PFSK-1 (cell line): ENCODE measurements around the gene SLIT3.

Experiments used
- FOXP2 ChIP-seq: optimal IDR thresholded peaks from 2 replicates; pipeline ENCODE3; 2011; ENCODE audit warnings: borderline replicate concordance, control low read depth, inconsistent platforms; ENCODE audit not compliant: insufficient read depth; ENCODE audit errors: extremely low read length, extremely low read depth
- POLR2AphosphoS5 ChIP-seq: IDR thresholded peaks from 2 replicates; pipeline ENCODE4 v1.6.1; 2012; ENCODE audit warnings: low read depth, mild to moderate bottlenecking, control low read depth, low read length, moderate library complexity
- TAF1 ChIP-seq: IDR thresholded peaks from 2 replicates; pipeline ENCODE4 v1.6.1; 2012; ENCODE audit warnings: low read length, control low read depth, borderline replicate concordance; ENCODE audit not compliant: insufficient read depth
- TF ChIP-seq, protein P1 (sequence below), 2 experiments: IDR thresholded peaks; 2 replicates each; pipeline versions ENCODE4 v1.6.1 to v1.8.0; 2011 to 2012; ENCODE audit warnings: low read depth in 2 of 2, low read length in 2 of 2, control low read depth in 1 of 2, inconsistent platforms in 1 of 2, mild to moderate bottlenecking in 1 of 2, moderate library complexity in 1 of 2; ENCODE audit not compliant: insufficient read depth in 1 of 2

DNA sequence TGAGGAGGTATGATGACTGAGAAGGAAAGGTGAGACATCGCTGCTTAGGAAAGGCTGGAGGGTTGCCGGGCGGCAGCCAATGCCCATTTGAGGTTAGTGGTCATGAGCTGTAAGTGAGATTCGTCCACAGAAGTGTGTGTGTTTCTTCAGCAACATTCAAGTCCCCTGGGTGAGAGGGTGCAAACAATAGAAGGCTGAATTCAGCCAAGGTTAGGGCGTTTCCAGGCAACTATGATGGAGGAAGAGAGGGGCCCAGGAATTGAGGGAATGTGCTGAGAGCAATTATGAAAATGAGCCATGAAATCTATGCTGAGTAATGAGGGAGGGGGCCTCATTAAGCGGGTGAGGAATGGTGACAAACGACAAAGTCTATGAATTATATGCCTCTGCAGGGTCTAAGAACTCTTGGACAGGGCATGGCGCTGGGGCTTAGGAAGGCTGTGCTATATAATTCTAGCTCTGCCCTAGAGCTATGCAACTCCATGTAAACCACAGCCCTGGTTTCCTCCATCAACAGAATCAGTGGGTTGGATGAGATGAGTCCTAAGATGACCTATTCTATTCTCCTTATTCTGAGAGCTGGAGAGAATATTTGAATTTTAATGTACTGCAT is 96.0 kb downstream of the SLIT3 start:
- TF ChIP-seq POLR2AphosphoS5 (no peak), FOXP2 (no peak), TAF1 (no peak)
- TF ChIP-seq, protein P1, sequence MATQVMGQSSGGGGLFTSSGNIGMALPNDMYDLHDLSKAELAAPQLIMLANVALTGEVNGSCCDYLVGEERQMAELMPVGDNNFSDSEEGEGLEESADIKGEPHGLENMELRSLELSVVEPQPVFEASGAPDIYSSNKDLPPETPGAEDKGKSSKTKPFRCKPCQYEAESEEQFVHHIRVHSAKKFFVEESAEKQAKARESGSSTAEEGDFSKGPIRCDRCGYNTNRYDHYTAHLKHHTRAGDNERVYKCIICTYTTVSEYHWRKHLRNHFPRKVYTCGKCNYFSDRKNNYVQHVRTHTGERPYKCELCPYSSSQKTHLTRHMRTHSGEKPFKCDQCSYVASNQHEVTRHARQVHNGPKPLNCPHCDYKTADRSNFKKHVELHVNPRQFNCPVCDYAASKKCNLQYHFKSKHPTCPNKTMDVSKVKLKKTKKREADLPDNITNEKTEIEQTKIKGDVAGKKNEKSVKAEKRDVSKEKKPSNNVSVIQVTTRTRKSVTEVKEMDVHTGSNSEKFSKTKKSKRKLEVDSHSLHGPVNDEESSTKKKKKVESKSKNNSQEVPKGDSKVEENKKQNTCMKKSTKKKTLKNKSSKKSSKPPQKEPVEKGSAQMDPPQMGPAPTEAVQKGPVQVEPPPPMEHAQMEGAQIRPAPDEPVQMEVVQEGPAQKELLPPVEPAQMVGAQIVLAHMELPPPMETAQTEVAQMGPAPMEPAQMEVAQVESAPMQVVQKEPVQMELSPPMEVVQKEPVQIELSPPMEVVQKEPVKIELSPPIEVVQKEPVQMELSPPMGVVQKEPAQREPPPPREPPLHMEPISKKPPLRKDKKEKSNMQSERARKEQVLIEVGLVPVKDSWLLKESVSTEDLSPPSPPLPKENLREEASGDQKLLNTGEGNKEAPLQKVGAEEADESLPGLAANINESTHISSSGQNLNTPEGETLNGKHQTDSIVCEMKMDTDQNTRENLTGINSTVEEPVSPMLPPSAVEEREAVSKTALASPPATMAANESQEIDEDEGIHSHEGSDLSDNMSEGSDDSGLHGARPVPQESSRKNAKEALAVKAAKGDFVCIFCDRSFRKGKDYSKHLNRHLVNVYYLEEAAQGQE (IDR thresholded peaks at IDR 0.05; ENCODE audit: insufficient read depth in 1 of 2, low read depth in 2 of 2, low read length in 2 of 2): no peak
